ENCODE measurements around the gene SAMD3. TPM values are rescaled to one million over a fixed set of nuclear protein-coding genes. Genes with fewer than 3 reads are reported as not detected.
A peak's percentile ranks its signal among the peaks of the same experiment; 100 is the strongest.
"Not testable (repeated sequence)": the region's sequence is repeated elsewhere in the genome, so short reads cannot be mapped to it uniquely, and the experiment has no call there.

SAMD3 gene
- total RNA-seq, 2 donors from 2014 or later: 14.6 to 39.3 TPM

GRCh38 chr6:130182466-130182865 lies 40.3 kb downstream of the SAMD3 start:
- peaks cover 47 to 51% of the 10 kb centered on the region in 2 donors for H3K4me1 Mint-ChIP-seq (ENCODE audit: low read depth in 2 of 2)
- H3K27ac Mint-ChIP-seq: peak overlapping the region; percentile 91 to 93
- no peaks in the 10 kb centered on the region for H3K9me3 Mint-ChIP-seq
- no peak for DNase-seq (ENCODE audit: low spot score)
- no peaks in the 10 kb centered on the region for H3K27me3 Mint-ChIP-seq
- peaks cover 9% of the 10 kb centered on the region for H3K36me3 Mint-ChIP-seq
- ATAC-seq: no peak
- H3K4me3 Mint-ChIP-seq: no peak overlapping the region

- no peak for DNase-seq (ENCODE audit: low spot score)
- Mint-ChIP-seq H3K27me3 (no peaks in the 10 kb centered on the region), H3K36me3 (peaks cover 14% of the 10 kb centered on the region), H3K9me3 (no peaks in the 10 kb centered on the region), H3K27ac (peak overlapping the region; percentile 63 to 77), H3K4me3 (no peak overlapping the region), H3K4me1 (ENCODE audit: low read depth in 2 of 2) (peaks cover 21 to 37% of the 10 kb centered on the region in 2 donors)
- ATAC-seq: no peak
Observed at GRCh38 chr6:130178692-130179091, 44.1 kb downstream of the SAMD3 start.

GRCh38 chr6:130176378-130176777 lies 46.4 kb downstream of the SAMD3 start:
- Mint-ChIP-seq H3K4me1 (ENCODE audit: low read depth in 2 of 2) (peaks cover 12 to 35% of the 10 kb centered on the region in 2 donors), H3K9me3 (peaks cover 7% of the 10 kb centered on the region), H3K4me3 (no peak overlapping the region), H3K36me3 (peaks cover 25% of the 10 kb centered on the region), H3K27me3 (no peaks in the 10 kb centered on the region), H3K27ac (peak overlapping the region; percentile 63 to 77)
- ATAC-seq (no peak), DNase-seq (ENCODE audit: low spot score) (no peak)

DNA sequence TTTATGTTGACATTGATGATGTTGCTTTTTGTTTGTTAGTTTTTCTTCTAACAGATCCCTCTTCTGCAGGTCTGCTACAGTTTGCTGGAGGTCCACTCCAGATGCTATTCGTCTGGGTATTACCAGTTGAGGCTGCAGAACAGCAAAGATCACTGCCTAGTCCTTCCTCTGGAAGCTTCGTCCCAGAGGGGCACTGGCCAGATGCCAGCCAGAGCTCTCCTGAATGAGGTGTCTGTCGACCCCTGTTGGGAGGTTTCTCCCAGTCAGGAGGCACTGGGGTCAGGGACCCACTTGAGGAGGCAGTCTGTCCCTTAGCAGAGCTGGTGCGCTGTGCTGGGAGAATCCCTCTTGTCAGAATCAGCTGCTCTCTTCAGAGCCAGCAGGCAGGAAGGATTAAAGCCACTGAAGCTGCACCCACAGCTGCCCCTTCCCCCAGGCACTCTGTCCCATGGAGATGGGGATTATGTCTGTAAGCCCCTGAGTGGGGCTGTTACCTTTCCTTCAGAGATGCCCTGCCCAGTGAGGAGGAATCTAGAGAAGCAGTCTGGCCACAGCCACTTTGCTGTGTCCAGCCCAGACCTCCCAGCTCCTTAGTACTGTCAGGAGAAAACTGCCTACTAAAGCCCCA lies 49.3 kb downstream of the SAMD3 start:
- ATAC-seq: not testable (repeated sequence)
- Mint-ChIP-seq H3K4me1 (ENCODE audit: low read depth in 2 of 2) (peaks cover 18 to 28% of the 10 kb centered on the region in 2 donors), H3K36me3 (peaks cover 32% of the 10 kb centered on the region)

DNA sequence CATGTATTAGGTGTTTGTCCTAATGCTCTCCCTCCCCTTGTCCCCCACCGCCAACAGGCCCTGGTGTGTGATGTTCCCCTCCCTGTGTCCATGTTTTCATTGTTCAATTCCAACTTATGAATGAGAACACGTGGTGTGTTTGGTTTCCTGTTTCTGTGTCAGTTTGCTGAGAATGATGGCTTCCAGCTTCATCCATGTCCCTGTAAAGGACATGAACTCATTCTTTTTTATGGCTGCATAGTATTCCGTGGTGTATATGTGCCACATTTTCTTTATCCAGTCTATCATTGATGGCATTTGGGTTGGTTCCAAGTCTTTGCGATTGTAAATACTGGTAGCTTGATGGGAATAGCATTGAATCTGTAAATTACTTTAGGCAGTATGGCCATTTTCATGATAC lies 52.6 kb downstream of the SAMD3 start:
- H3K36me3 Mint-ChIP-seq: peaks cover 30% of the 10 kb centered on the region
- H3K27ac Mint-ChIP-seq: peak overlapping the region; percentile 47 to 66
- peaks cover 27 to 28% of the 10 kb centered on the region in 2 donors for H3K4me1 Mint-ChIP-seq (ENCODE audit: low read depth in 2 of 2)

More for the DNA sequence above, 49.3 kb downstream of the SAMD3 start:
- not testable (repeated sequence) for H3K4me3 Mint-ChIP-seq; H3K27me3 Mint-ChIP-seq; DNase-seq (ENCODE audit: low spot score)
- Mint-ChIP-seq H3K9me3 (peaks cover 15% of the 10 kb centered on the region), H3K27ac (peak overlapping the region in 1 of 2 donors; percentile 14)

GRCh38 chr6:130167655-130168054 lies 55.1 kb downstream of the SAMD3 start:
- H3K27ac Mint-ChIP-seq: peak overlapping the region in 1 of 2 donors; percentile 93
- peaks cover 30 to 39% of the 10 kb centered on the region in 2 donors for H3K4me1 Mint-ChIP-seq (ENCODE audit: low read depth in 2 of 2)
- peaks cover 28% of the 10 kb centered on the region for H3K36me3 Mint-ChIP-seq
- H3K9me3 Mint-ChIP-seq: peaks cover 10% of the 10 kb centered on the region
- ATAC-seq (no peak), DNase-seq (ENCODE audit: low spot score) (no peak)
- no peaks in the 10 kb centered on the region for H3K27me3 Mint-ChIP-seq
- no peak overlapping the region for H3K4me3 Mint-ChIP-seq

More for the DNA sequence above, 52.6 kb downstream of the SAMD3 start:
- not testable (repeated sequence) for H3K4me3 Mint-ChIP-seq; H3K27me3 Mint-ChIP-seq; DNase-seq (ENCODE audit: low spot score); ATAC-seq
- peaks cover 15% of the 10 kb centered on the region for H3K9me3 Mint-ChIP-seq

DNA sequence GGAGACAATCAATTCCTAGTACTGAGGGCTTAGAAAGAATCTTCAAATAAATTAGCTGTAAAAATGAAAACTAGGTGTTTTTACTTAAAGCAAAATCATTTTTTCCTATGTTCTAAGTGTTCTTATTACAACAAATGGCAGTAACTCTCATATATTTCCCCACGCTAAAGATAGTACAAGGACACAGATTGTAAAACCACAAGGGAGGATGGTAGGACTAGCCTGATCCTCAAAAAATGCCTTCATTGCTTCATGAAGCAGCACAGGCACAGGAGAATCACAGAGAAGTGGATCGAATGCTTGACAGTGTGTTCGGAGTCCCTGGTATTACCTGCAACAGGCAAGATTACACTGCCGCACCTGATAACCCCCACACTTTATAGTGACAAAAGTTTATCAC lies 58.5 kb downstream of the SAMD3 start:
- H3K4me1 Mint-ChIP-seq (ENCODE audit: low read depth in 2 of 2): peaks cover 40 to 47% of the 10 kb centered on the region in 2 donors
- no peaks in the 10 kb centered on the region for H3K9me3 Mint-ChIP-seq
- H3K27me3 Mint-ChIP-seq: no peaks in the 10 kb centered on the region
- DNase-seq (ENCODE audit: low spot score) (no peak), ATAC-seq (no peak)
- peak overlapping the region; percentile 64 for H3K4me3 Mint-ChIP-seq
- H3K27ac Mint-ChIP-seq: peak overlapping the region; percentile 80 to 93
- H3K36me3 Mint-ChIP-seq: peaks cover 12% of the 10 kb centered on the region

- no peaks in the 10 kb centered on the region for H3K9me3 Mint-ChIP-seq
- H3K36me3 Mint-ChIP-seq: peaks cover 12% of the 10 kb centered on the region
- DNase-seq (ENCODE audit: low spot score) (no peak), ATAC-seq (no peak)
- H3K4me1 Mint-ChIP-seq (ENCODE audit: low read depth in 2 of 2): peaks cover 41 to 50% of the 10 kb centered on the region in 2 donors
- no peak overlapping the region for H3K4me3 Mint-ChIP-seq
- H3K27me3 Mint-ChIP-seq: no peaks in the 10 kb centered on the region
- H3K27ac Mint-ChIP-seq: peak overlapping the region in 1 of 2 donors; percentile 93
Observed at GRCh38 chr6:130163266-130163665, 59.5 kb downstream of the SAMD3 start.

DNA sequence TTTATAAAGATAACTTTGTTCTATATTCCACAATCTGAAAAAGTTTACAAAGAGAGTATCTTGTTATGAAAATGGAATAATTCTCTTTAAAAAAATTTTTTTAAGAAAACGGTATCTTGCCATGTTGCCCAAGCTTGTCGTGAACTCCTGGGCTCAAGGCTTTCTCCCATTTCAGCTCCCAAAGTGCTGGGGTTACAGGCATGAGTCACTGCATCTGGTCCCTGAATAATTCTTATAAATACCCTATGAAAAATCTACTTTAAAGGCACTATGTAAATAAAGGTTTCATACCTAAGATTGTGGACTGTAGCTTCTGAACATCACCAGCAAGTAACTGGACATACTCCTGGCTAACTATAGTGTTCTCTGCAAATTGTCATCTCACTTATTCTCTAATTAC lies 60.3 kb downstream of the SAMD3 start:
- Mint-ChIP-seq H3K36me3 (peaks cover 12% of the 10 kb centered on the region), H3K4me3 (no peak overlapping the region), H3K27ac (peak overlapping the region; percentile 60 to 85), H3K9me3 (no peaks in the 10 kb centered on the region), H3K27me3 (no peaks in the 10 kb centered on the region), H3K4me1 (ENCODE audit: low read depth in 2 of 2) (peaks cover 41 to 50% of the 10 kb centered on the region in 2 donors)
- DNase-seq (ENCODE audit: low spot score) (no peak), ATAC-seq (no peak)

DNA sequence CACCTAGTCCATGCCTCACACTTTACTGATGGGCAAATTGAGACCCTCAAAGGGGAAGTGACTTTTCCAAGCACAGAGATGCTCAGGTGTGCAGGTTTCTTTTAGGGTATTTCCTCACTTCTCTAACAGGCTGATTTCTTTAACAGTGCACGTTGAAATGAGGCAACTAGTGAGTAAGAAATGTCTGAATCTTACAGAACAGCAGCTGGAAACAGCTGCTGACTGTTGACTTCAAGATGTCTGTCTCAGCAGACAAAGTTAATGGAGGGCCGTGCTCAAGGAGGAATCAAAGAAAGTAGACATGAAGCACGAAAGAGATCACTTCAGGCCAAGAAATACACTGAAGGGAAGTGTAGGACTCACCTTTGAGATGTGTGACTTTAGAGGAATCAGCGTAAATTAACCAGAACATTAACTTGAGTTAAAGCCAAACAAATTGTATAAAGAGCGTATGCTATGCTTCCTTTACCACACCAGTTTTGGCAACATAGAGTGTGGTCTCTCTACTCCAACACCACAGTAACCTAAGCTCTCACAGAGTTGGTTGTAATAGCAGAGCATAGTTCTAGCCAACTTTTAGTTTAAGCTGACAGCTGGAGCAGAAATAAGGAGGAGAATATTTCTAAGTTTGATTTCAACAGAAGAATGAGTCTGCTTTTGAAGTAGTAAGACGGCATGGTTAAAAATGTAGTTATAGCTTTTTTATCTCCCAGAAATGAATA lies 60.9 kb downstream of the SAMD3 start:
- no peaks in the 10 kb centered on the region for H3K27me3 Mint-ChIP-seq
- ATAC-seq (no peak), DNase-seq (ENCODE audit: low spot score) (no peak)
- no peaks in the 10 kb centered on the region for H3K9me3 Mint-ChIP-seq
- H3K4me1 Mint-ChIP-seq (ENCODE audit: low read depth in 2 of 2): peaks cover 39 to 46% of the 10 kb centered on the region in 2 donors
- H3K4me3 Mint-ChIP-seq: no peak overlapping the region
- peak overlapping the region; percentile 60 to 85 for H3K27ac Mint-ChIP-seq
- peaks cover 12% of the 10 kb centered on the region for H3K36me3 Mint-ChIP-seq

- Mint-ChIP-seq H3K9me3 (no peaks in the 10 kb centered on the region), H3K36me3 (peaks cover 6% of the 10 kb centered on the region), H3K4me3 (no peak overlapping the region), H3K27ac (peak overlapping the region; percentile 11 to 65), H3K4me1 (ENCODE audit: low read depth in 2 of 2) (peaks cover 21 to 31% of the 10 kb centered on the region in 2 donors), H3K27me3 (no peaks in the 10 kb centered on the region)
- no peak for ATAC-seq
- no peak for DNase-seq (ENCODE audit: low spot score)
Observed at GRCh38 chr6:130159956-130160355, 62.8 kb downstream of the SAMD3 start.

DNA sequence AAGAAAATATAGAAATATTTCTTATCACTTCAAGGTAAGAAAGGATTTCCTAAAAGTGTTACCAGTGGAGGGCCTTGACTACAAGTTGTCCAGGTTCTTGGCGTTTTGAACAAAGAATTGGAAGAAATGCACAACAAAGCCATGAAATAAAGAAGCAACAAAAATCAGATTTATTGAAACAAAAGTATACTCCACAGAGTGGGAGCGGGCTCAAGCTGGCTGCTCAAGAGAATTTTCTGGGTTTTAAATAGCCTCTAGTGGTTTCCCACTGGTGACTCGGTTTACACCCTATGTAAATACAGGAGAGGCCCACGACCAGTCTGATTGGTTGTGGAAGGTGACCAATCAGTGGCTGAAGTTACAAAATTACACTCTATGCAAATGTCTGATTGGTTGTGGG lies 64.2 kb downstream of the SAMD3 start:
- Mint-ChIP-seq H3K27me3 (no peaks in the 10 kb centered on the region), H3K4me3 (no peak overlapping the region), H3K36me3 (peaks cover 5% of the 10 kb centered on the region), H3K9me3 (no peaks in the 10 kb centered on the region), H3K27ac (peak overlapping the region in 1 of 2 donors; percentile 65), H3K4me1 (ENCODE audit: low read depth in 2 of 2) (peaks cover 12 to 24% of the 10 kb centered on the region in 2 donors)
- no peak for ATAC-seq
- no peak for DNase-seq (ENCODE audit: low spot score)

- H3K4me3 Mint-ChIP-seq: no peak overlapping the region
- no peaks in the 10 kb centered on the region for H3K9me3 Mint-ChIP-seq
- H3K36me3 Mint-ChIP-seq: peaks cover 5% of the 10 kb centered on the region
- ATAC-seq (no peak), DNase-seq (ENCODE audit: low spot score) (no peak)
- H3K27me3 Mint-ChIP-seq: no peaks in the 10 kb centered on the region
- H3K27ac Mint-ChIP-seq: peak overlapping the region in 1 of 2 donors; percentile 65
- H3K4me1 Mint-ChIP-seq (ENCODE audit: low read depth in 2 of 2): peaks cover 12 to 24% of the 10 kb centered on the region in 2 donors
Observed at GRCh38 chr6:130158056-130158455, 64.7 kb downstream of the SAMD3 start.

DNA sequence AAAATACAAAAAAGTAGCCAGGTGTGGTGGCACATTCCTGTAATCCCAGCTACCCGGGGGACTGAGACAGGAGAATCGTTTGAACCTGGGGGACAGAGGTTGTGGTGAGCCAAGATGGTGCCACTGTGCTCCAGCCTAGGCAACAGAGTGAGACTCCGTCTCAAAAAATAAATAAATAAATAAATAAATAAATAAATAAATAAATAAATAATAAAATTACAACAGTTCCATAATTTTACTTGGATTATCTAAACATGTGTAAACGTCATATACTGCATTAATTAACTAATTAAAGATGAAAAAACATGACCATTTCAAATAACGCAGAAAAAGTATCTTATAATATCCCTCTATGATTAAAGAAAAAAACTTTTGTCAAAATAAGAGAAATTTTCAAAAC lies 65.8 kb downstream of the SAMD3 start:
- DNase-seq (ENCODE audit: low spot score): no peak
- ATAC-seq: no peak
- H3K9me3 Mint-ChIP-seq: no peaks in the 10 kb centered on the region
- peaks cover 5% of the 10 kb centered on the region for H3K36me3 Mint-ChIP-seq
- H3K4me1 Mint-ChIP-seq (ENCODE audit: low read depth in 2 of 2): peaks cover 9 to 21% of the 10 kb centered on the region in 2 donors
- H3K27ac Mint-ChIP-seq: peak overlapping the region in 1 of 2 donors; percentile 68
- H3K27me3 Mint-ChIP-seq: no peaks in the 10 kb centered on the region
- H3K4me3 Mint-ChIP-seq: no peak overlapping the region
